PC-3 (cell line): ENCODE measurements around the gene BRCA1.
"Not testable (repeated sequence)": the region's sequence is repeated elsewhere in the genome, so short reads cannot be mapped to it uniquely, and the experiment has no call there.

Experiments used
- EZH2 ChIP-seq: fragments of 300-600 bp; sonication (generic); IDR thresholded peaks from one replicate; pipeline ENCODE4 v1.6.1; 2017; ENCODE audit warnings: antibody characterized with exemption, mild to moderate bottlenecking, low read length; ENCODE audit not compliant: unreplicated experiment
- EZH2phosphoT487 ChIP-seq: fragments of 300-600 bp; sonication (generic); IDR thresholded peaks from 2 replicates; pipeline ENCODE4 v1.6.1; 2018; ENCODE audit warnings: mild to moderate bottlenecking, antibody characterized with exemption, low read length, borderline replicate concordance
- TF ChIP-seq, protein P1 (sequence below): fragments of 300-600 bp; sonication (generic); conservative IDR thresholded peaks from 2 replicates; pipeline ENCODE4 v1.5.1; 2017; ENCODE audit warnings: antibody characterized with exemption, low read depth, mild to moderate bottlenecking, low read length

DNA sequence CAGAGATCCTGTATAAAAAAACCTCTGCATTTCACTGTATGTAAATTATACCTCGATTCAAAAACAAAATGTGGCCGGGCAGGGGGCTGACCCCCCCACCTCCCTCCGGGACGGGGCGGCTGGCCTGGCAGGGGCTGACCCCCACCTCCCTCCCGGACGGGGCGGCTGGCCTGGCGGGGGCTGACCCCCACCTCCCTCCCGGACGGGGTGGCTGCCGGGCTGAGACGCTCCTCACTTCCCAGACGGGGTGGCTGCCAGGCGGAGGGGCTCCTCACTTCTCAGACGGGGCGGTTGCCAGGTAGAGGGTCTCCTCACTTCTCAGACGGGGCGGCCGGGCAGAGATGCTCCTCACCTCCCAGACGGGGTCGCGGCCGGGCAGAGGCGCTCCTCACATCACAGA is 34.1 kb upstream of the BRCA1 start:
- TF ChIP-seq, protein P1, sequence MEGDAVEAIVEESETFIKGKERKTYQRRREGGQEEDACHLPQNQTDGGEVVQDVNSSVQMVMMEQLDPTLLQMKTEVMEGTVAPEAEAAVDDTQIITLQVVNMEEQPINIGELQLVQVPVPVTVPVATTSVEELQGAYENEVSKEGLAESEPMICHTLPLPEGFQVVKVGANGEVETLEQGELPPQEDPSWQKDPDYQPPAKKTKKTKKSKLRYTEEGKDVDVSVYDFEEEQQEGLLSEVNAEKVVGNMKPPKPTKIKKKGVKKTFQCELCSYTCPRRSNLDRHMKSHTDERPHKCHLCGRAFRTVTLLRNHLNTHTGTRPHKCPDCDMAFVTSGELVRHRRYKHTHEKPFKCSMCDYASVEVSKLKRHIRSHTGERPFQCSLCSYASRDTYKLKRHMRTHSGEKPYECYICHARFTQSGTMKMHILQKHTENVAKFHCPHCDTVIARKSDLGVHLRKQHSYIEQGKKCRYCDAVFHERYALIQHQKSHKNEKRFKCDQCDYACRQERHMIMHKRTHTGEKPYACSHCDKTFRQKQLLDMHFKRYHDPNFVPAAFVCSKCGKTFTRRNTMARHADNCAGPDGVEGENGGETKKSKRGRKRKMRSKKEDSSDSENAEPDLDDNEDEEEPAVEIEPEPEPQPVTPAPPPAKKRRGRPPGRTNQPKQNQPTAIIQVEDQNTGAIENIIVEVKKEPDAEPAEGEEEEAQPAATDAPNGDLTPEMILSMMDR: not testable (repeated sequence)
- not testable (repeated sequence) for TF ChIP-seq EZH2phosphoT487, EZH2
